GM23248 (cell line): ENCODE results near the gene ZGPAT.
"Not testable (repeated sequence)": the region's sequence is repeated elsewhere in the genome, so short reads cannot be mapped to it uniquely, and the experiment has no call there.

Experiments
- EZH2 ChIP-seq: fragments of 200-600 bp; sonication (generic); IDR thresholded peaks from 2 replicates; pipeline ENCODE4 v1.6.1; 2018; ENCODE audit warnings: antibody characterized with exemption, mild to moderate bottlenecking; ENCODE audit not compliant: insufficient read depth, poor library complexity, severe bottlenecking
- EZH2phosphoT487 ChIP-seq: fragments of 200-600 bp; sonication (generic); IDR thresholded peaks from 2 replicates; pipeline ENCODE4 v1.6.1; 2018; ENCODE audit warnings: antibody characterized with exemption, moderate library complexity, mild to moderate bottlenecking, low read depth; ENCODE audit not compliant: insufficient read depth

- TF ChIP-seq EZH2phosphoT487, EZH2: not testable (repeated sequence)
Observed at GRCh38 chr20:63776875-63777274, 69.0 kb downstream of the ZGPAT start.
